Superior temporal gyrus (tissue), 1 donor: ENCODE measurements around the gene AP2A2.

Source experiments
- DNase-seq: peaks from one replicate; pipeline ENCODE4 v3.0.0-alpha.2; 2016; ENCODE audit errors: extremely low spot score

AP2A2 gene

GRCh38 chr11:924406-925157, 1.1 kb upstream of the AP2A2 start:
- DNase-seq: no peak

DNA sequence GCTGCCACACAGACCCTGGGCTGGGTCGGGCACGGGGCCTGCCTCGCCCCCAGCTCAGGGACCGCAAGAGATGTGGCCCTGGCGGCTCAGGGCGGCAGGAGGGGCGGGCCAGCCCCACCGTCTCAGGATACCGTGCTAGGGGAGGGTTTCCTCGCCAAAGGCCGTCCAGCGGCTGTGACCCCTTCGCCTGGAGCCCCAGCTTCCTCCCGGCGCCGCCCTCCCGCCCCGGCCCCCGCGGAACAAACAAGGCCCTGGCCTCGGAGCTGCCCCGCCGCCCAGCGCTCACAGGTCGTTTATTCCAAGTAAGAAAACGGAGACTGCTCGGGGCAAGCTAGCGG, 543 bp upstream of the AP2A2 start:
- no peak for DNase-seq

DNA sequence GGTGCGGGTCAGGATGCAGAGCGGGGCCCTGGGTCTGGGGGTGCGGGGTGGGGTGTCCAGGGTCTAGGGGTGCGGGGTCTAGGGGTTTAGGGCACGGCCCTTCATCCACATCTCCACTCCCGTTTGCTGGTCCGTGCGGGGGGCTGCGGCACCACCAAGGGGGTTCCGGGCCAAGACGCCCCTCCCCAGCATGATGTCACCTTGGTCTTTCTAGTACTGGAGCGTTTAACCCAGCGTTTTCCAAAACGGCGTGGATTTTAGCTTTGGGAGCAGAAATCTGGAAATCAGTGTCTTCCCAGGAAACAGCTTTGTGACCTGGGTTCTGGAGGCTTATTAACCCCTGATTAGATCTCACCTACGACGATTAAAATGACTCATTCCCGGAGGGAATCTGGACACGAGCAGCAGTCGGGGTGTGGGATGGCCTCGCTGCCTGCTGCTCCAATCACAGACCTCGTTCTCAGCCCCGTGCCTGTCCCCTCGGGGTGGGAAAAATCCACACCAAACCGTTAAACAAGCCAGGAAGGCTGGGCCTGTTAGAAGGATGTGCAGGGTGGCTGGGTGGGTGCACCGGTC, 759 bp downstream of the AP2A2 start:
- DNase-seq: peak; percentile 38

DNA sequence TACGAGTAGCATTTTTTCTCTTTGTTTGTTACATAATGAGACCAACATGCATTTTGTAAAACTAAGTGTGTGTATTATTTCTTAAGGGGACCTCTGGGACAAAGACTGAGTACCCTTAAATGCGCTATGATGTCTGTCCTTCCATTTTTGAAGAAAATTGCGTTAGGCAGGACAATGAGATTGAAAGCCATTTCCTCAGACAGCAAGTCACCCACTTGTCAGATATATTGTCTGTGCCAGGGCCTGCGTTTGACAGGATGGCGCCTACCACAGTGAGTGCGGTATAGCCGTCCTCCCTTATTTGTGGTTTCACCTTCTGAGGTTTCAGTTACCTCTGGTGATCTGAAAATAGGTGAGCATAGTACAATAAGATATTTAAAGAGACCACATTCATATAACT, 2.2 kb downstream of the AP2A2 start:
- no peak for DNase-seq

DNA sequence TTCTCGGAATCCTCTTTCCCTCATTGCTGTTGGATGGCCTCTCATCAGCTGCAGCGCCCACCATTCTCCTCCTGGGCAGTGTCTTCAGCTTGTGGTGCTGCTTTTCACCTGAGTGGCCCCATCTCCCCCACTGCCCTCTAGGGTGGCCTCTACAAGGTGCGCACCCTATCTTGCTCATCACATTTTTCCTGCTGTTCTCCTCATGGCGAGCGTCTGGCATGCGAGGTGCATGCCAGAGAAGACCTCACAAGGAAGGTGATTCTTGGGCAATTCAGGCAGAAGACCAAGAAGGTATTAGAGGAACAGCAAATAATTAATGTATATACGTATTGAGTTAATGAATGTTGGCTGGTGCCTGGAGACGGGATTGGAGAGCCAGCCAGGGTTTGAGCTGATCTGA, 3.1 kb downstream of the AP2A2 start:
- DNase-seq: no peak

- DNase-seq: no peak
These were observed 3.7 kb downstream of the AP2A2 start for GRCh38 chr11:929405-929804.

GRCh38 chr11:931385-931784, 5.7 kb downstream of the AP2A2 start:
- DNase-seq: peak; percentile 10

DNA sequence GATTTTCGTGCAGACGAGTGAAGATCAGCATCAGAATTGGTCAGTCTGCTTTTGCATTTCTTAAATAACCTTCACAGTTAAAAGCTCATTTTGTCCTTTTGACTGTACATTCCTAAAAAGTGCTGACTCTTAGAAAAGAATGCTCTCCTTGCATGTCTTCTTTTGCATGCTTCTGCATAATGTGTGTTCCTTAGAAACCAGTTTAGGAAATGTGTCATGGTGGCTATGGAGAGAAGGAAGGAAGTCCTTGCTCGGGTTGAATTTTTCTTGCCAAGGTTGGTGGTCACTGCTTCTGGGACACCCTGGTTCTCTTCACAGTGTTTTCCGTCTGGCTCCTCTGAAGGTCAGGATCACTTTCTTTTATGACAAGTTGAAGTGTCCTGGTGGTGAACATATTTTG, 6.8 kb downstream of the AP2A2 start:
- peak; percentile 12 for DNase-seq

DNA sequence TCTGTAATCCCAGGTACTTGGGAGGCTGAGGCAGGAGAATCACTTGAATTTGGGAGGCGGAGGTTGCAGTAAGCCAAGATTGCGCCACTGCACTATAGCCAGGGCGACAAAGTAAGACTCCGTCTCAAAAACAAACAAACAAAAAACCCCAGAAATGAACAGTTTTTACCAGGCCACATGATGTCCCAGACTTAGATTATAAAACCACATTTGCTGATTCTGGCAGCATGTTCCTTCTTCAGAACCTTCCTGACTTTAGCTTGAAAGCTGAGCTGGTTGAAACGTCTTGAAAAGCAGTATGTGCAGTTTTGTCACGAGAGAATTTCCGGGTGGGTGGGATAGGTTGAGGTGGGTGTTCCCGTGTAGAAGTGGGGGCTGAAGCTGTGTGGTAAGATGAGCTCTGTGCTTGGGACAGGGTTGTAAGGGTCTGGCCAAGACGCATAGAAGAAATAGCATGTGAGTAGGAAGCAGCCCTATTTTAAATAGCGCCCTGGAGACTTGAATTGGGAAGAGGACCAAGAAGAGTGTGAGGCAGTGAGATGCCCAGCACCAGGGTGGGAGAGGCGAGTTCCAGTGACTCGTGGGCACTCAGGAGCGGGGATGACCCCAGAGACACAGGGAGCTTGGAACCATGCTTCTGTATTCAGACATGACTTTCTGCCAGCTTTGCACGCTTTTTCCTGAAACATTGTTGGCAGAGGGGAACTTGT, 7.6 kb downstream of the AP2A2 start:
- DNase-seq: peak; percentile 12

GRCh38 chr11:933936-934335, 8.3 kb downstream of the AP2A2 start:
- DNase-seq: no peak

DNA sequence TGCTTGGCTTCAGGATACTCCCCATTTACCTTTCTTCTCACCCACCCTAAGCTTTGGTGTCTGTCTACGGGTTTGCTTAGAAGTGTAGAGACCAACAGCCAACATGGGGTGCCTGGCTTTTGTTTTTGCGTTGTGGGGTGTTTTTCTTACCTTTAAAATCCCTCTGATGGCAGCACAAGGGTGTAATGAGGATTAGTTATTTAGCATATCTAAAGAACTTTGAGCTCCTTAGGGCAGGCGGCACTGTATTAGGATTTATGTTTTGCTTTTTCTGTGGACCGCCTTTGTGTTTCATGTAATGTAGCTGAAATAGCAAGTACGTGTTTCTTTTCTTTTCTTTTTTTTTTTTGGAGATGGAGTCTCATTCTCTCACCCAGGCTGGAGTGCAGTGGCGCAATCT, 8.9 kb downstream of the AP2A2 start:
- no peak for DNase-seq

DNA sequence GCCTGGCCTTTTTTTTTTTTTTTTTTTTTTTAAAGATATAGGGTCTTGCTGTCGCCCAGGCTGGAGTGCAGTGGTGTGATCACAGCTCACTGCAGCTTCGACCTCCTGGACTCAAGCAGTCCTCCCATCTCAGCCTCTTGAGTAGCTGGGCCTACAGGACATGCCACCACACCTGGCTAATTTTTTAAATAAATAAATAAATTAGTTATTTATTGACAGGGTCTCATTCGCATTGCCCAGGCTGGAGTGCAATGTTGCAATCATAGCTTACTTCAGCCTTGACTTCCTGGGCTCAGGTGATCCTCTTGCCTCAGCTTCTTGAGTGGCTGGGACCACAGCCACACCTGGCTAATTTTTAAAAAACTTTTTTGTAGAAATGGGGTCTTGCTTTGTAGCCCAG, 10.5 kb downstream of the AP2A2 start:
- no peak for DNase-seq

DNA sequence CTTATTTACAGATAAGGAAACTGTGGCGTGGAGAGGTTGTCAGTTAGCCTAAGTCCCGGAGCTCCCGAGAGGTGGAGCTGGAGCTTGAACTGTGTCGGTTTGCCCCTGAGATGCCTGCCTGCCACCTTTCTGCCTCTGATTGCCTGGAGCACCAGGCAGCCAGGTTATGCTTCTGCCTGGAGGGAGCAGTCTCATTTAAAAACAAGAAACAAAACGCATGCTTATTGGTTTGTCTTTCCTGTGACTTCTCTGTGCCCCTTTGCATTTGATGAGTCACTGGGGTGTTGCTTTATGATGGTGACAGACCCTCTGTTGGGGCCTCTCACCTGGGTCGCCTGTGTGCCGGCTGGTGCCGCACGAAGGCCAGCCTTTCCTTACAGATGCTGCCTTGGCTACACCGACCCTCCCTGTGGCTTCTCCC, 12.2 kb downstream of the AP2A2 start:
- no peak for DNase-seq

- no peak for DNase-seq
These were observed 14.9 kb downstream of the AP2A2 start for GRCh38 chr11:940496-941135.

GRCh38 chr11:942823-943222, 17.2 kb downstream of the AP2A2 start:
- peak; percentile 43 for DNase-seq

DNA sequence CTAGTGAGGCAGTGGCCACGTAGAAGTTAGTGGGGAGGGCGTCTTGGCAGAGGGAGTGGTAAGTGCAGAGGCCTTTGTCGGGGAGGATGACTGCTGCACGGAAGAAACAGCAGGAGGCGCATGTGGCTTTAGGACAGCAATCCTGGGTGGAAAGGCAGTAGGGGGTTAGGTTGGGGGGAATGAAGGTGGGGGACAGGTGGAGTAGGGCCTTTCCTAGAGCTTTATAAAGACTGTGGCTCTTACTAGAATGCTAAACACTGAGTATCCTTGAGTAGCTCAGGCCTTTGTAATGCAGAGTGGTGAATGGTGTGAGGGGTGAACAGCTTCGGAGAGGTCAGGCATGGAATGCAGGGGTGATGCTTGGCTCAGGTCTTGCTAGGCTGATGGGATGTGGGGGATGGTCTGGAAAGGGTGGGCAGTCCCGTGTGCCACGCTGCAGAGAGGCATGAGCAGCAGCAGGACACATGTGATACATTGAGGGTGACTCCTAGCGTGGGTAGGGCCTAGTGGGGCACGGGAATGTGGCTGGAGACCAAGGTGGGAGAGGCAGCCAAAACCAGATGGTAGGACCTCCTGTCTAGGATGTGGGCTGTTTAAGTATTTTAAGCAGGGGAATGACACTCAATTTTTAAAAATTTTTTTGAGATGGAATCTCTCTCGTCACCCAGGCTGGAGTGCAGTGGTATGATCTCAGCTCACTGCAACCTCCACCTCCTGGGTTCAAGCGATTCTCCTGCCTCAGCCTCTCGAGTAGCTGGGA, 19.2 kb downstream of the AP2A2 start:
- no peak for DNase-seq

- peak; percentile 76 for DNase-seq
These were observed 20.3 kb downstream of the AP2A2 start for GRCh38 chr11:945986-946385.

- no peak for DNase-seq
These were observed 22.1 kb downstream of the AP2A2 start for GRCh38 chr11:947744-948143.

- DNase-seq: no peak
These were observed 25.8 kb downstream of the AP2A2 start for GRCh38 chr11:951507-951906.

- peak; percentile 49 for DNase-seq
These were observed 27.0 kb downstream of the AP2A2 start for GRCh38 chr11:952406-953385.

DNA sequence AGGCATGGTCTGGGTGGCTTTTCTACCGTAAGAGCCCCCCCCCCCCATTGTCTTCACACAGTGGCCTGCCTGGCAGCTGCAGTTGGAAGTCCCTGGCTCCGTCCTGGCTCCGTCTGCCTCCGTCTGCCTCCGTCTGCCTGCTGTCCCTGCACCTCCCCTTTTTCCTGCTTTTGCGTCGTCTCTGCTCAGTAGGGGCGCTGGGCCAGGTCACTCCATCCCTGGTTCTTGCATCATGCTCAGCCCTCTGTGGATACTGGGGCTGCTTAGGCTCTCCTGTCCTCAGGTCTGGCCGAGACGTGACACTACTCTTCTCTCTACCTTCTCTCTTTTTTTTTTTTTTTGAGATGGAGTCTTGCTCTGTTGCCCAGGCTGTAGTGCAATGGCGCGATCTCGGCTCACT, 27.8 kb downstream of the AP2A2 start:
- no peak for DNase-seq
